Measurements from ENCODE around the gene RTN4R.
"Not testable (repeated sequence)": the region's sequence is repeated elsewhere in the genome, so short reads cannot be mapped to it uniquely, and the experiment has no call there.

DNA sequence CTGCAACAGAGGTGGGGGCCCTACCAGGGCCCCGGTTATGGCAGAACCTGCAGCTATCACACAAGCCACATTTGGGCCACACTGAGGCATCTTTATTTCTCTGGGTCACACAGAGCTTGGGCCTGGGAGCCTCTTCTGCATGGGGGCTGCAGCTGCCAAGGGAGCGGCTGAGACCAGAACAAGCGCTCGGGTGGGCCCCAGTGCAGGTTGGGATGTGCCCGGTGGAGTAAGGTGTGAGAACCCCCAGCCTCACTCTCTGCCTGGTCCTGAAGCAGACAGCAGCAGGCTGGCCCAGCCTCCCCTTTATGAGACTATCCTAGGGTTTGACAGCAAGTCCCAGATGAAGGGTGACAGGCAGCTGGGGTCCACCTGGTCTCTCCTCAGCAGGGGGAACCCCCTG is 46.1 kb upstream of the RTN4R start:
- not testable (repeated sequence) for TF ChIP-seq EZH2 (IDR thresholded peaks at IDR 0.05; ENCODE audit: borderline replicate concordance, low read length)
- TF ChIP-seq, protein P1, sequence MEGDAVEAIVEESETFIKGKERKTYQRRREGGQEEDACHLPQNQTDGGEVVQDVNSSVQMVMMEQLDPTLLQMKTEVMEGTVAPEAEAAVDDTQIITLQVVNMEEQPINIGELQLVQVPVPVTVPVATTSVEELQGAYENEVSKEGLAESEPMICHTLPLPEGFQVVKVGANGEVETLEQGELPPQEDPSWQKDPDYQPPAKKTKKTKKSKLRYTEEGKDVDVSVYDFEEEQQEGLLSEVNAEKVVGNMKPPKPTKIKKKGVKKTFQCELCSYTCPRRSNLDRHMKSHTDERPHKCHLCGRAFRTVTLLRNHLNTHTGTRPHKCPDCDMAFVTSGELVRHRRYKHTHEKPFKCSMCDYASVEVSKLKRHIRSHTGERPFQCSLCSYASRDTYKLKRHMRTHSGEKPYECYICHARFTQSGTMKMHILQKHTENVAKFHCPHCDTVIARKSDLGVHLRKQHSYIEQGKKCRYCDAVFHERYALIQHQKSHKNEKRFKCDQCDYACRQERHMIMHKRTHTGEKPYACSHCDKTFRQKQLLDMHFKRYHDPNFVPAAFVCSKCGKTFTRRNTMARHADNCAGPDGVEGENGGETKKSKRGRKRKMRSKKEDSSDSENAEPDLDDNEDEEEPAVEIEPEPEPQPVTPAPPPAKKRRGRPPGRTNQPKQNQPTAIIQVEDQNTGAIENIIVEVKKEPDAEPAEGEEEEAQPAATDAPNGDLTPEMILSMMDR (IDR thresholded peaks at IDR 0.05; ENCODE audit: low read length): not testable (repeated sequence)
